GM20000 (cell line): ENCODE results near the gene HGS.
"Not testable (repeated sequence)": the region's sequence is repeated elsewhere in the genome, so short reads cannot be mapped to it uniquely, and the experiment has no call there.

ENCODE experiments used
- DNase-seq: peaks from one replicate; pipeline ENCODE4 v3.0.0; 2012; ENCODE audit warnings: low spot score
- TF ChIP-seq, protein P1 (sequence below): IDR thresholded peaks from 2 replicates; pipeline ENCODE4 v1.5.1; 2012; ENCODE audit warnings: mild to moderate bottlenecking, control low read depth; ENCODE audit errors: extremely low read depth, missing control alignments

The HGS gene

GRCh38 chr17:81738801-81739393 lies 55.1 kb downstream of the HGS start:
- TF ChIP-seq, protein P1, sequence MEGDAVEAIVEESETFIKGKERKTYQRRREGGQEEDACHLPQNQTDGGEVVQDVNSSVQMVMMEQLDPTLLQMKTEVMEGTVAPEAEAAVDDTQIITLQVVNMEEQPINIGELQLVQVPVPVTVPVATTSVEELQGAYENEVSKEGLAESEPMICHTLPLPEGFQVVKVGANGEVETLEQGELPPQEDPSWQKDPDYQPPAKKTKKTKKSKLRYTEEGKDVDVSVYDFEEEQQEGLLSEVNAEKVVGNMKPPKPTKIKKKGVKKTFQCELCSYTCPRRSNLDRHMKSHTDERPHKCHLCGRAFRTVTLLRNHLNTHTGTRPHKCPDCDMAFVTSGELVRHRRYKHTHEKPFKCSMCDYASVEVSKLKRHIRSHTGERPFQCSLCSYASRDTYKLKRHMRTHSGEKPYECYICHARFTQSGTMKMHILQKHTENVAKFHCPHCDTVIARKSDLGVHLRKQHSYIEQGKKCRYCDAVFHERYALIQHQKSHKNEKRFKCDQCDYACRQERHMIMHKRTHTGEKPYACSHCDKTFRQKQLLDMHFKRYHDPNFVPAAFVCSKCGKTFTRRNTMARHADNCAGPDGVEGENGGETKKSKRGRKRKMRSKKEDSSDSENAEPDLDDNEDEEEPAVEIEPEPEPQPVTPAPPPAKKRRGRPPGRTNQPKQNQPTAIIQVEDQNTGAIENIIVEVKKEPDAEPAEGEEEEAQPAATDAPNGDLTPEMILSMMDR: no peak
- no peak for DNase-seq

DNA sequence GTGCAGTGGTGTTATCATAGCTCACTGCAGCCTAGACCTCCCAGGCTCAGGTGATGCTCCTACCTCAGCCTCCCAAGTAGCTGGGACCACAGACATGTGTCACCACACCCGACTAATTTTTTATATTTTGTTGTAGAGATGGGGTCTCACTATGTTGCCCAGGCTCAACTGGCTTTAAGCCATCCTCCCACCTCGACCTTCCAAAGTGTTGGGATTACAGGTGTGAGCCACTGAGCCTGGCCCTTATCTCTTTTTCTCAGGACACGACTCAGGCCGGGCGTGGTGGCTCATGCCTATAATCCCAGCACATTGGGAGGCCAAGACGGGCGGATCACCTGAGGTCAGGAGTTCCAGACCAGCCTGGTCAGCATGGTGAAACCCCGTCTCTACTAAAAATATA lies 55.8 kb downstream of the HGS start:
- not testable (repeated sequence) for DNase-seq

DNA sequence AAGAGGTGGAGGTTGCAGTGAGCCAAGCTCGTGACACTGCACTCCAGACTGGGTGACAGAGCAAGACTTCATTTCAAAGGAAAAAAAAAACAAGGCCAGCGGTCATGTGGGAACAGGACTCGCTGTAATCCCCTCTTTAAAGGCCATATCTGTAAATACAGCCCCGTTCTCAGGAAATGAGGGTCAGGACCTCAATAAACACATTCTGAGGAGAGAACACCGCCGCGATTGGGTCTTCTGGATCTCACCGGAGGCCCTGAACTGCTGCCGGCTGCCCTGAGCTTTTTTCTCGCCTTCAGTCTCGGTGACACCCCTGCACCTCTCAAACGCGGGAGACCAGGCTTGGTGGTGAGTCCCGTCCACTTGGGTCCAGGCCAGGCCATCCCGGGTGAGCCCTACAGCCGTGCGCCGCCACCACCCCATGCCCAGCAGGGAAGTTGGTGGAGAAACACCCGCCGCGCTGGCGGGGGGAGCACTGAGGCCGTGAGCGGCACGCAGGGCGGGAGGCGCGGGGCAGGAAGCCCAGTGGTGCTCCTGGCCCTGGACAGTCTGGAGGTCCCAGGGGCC lies 56.7 kb downstream of the HGS start:
- no peak for DNase-seq
- TF ChIP-seq, protein P1: no peak

DNA sequence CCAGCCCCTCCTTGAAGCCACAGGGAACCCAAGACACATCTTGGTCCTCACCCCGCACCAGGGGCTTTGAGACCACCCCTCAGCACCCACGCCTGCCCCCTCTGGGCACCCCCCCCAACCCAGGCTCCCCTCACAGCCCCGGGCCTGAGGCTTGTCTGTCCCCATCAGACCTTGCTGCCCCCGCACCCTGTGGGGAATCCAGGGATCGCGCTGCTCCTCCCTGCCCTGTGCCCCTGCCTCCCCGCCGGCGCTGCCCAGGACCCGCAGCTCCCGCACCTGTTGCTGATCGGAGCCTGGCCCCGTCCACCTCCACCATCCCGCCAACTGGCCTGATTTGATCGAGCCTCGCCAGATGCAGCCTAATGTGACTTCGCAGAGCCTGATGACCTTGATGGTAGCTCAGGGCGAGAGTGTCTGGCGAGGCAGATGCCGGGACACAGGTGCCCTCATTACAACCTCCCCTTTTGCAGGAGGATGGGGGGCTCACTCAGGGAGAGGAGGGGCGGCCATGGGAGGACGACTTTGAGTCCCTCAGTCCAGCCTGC lies 57.3 kb downstream of the HGS start:
- DNase-seq: no peak
- TF ChIP-seq, protein P1: no peak

DNA sequence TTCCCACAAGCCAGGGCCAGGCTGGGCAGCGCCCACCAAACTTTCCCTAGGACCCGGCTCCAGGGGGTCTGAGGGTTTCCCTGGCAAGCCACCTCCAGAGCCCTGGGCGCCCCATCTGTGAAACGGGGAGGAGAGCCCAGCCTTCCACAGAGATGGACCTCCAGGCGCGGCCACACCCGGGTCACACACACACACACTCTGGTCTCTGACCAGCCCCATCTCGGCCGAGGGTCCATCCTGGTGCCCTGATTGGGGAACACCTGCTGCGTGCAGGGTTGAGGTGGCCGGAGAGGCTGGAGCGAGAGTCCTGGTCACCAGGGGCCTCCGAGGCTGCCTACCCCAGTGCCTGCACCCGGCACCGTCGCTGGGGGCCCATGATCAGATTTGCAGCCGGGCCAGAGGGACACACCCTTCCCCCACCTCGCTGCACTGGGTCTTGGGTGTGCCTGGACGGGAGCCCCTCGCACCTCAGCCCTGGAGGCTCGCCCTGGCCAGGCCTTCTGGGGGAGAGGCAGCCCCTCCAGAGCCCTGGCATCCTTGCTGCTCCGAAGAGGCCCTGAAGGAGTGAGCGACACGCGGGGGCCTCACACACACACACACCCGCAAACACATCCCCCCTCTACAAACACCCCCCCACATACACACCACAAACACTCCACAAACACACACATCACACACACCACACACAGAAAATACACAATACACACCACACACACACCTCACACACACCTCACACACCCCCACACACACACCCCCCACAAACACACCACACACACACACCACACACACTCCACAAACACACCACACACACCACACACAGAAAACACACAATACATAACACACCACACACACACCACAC lies 58.0 kb downstream of the HGS start:
- DNase-seq: no peak
- TF ChIP-seq, protein P1: no peak
